HL-60 (cell line): ENCODE results near the gene FCER2.

Experiments used
- CTCF ChIP-seq: IDR thresholded peaks from one replicate; pipeline ENCODE4 v1.5.1; 2011; ENCODE audit warnings: low read length, control low read depth, inconsistent platforms; ENCODE audit not compliant: insufficient read depth
- GABPA ChIP-seq: IDR thresholded peaks from 2 replicates; pipeline ENCODE4 v1.6.1; 2012; ENCODE audit warnings: low read depth
- POLR2AphosphoS5 ChIP-seq: IDR thresholded peaks from 2 replicates; pipeline ENCODE4 v1.6.1; 2012; ENCODE audit warnings: low read depth
- REST ChIP-seq: IDR thresholded peaks from 2 replicates; pipeline ENCODE4 v1.6.1; 2012; ENCODE audit warnings: low read depth; ENCODE audit not compliant: insufficient replicate concordance
- SPI1 ChIP-seq: IDR thresholded peaks from 2 replicates; pipeline ENCODE4 v1.6.1; 2012; ENCODE audit warnings: low read depth, mild to moderate bottlenecking, borderline replicate concordance

GRCh38 chr19:7699003-7699402 lies 2.9 kb downstream of the FCER2 start:
- TF ChIP-seq CTCF (no peak), REST (no peak), POLR2AphosphoS5 (no peak), SPI1 (no peak), GABPA (no peak)
